Loucy (cell line): ENCODE results near the gene HOXC5.

Experiments
- EZH2phosphoT487 ChIP-seq: fragments of 200-600 bp; IDR thresholded peaks from 2 replicates; pipeline ENCODE4 v1.6.1; 2018; ENCODE audit warnings: antibody characterized with exemption, mild to moderate bottlenecking, moderate library complexity, borderline replicate concordance
- TF ChIP-seq, protein P1 (sequence below): fragments of 200-600 bp; sonication (generic); conservative IDR thresholded peaks from 2 replicates; pipeline ENCODE4 v1.5.1; 2014; ENCODE audit warnings: mild to moderate bottlenecking, antibody characterized with exemption, low read length

DNA sequence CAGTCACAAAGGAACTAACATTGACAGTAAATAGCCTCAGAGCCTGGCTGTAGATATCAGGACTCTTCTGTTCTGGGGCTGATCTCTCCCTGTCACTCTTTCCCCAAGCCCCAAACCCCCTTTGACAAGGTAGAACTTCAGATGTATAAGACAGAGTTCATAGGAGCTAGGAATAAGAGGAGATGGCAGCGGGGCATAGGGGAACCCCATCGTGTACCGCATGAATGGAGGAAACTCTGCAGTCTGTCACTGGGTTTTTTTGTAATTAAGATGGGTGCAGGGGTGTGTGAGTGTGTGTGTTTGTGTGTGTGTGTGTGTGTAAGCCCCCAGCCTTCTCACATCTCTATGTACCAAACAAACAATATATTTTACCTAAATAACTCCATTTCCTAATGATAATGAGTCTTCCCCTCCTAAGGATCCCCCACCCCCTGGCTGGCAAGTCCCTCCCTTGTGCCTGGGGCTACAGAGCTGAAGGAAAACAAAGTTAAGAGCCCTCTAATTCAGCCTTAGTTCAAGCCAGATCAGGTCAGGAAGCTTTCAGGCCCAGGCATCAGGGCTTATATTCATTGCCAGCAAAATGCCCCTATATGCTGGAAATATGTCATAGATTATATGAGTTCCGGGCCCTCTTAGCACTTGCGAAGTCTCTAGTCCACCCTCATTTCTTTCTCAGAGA is 11.7 kb downstream of the HOXC5 start:
- TF ChIP-seq, protein P1, sequence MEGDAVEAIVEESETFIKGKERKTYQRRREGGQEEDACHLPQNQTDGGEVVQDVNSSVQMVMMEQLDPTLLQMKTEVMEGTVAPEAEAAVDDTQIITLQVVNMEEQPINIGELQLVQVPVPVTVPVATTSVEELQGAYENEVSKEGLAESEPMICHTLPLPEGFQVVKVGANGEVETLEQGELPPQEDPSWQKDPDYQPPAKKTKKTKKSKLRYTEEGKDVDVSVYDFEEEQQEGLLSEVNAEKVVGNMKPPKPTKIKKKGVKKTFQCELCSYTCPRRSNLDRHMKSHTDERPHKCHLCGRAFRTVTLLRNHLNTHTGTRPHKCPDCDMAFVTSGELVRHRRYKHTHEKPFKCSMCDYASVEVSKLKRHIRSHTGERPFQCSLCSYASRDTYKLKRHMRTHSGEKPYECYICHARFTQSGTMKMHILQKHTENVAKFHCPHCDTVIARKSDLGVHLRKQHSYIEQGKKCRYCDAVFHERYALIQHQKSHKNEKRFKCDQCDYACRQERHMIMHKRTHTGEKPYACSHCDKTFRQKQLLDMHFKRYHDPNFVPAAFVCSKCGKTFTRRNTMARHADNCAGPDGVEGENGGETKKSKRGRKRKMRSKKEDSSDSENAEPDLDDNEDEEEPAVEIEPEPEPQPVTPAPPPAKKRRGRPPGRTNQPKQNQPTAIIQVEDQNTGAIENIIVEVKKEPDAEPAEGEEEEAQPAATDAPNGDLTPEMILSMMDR: no peak
- no peak for TF ChIP-seq EZH2phosphoT487
